ENCODE results near the gene SERPINE3. TPM values are rescaled to one million over a fixed set of nuclear protein-coding genes. Genes with fewer than 3 reads are reported as not detected.

Gene SERPINE3
- polyA plus RNA-seq, 1 donor from 2014 or later, result not detected

- no peaks in the 10 kb centered on the region for H3K9me3 ChIP-seq (ENCODE audit: low read length)
- H2AFZ ChIP-seq (ENCODE audit: low read depth, low read length), result no peak overlapping the region
- no peaks in the 10 kb centered on the region for H3K27me3 ChIP-seq (ENCODE audit: insufficient read depth, low read depth, low read length)
- no peak overlapping the region for H3K27ac ChIP-seq (ENCODE audit: low read length)
- no peaks in the 10 kb centered on the region for H4K20me1 ChIP-seq (ENCODE audit: insufficient read depth)
- no peaks in the 10 kb centered on the region for H3K36me3 ChIP-seq (ENCODE audit: insufficient read depth, low read length)
- no peaks in the 10 kb centered on the region for H3K79me2 ChIP-seq (replicated peaks; ENCODE audit: insufficient read depth, low read length)
- no peaks in the 10 kb centered on the region for H3K9me2 ChIP-seq (ENCODE audit: insufficient read depth, low read length)
- H3K4me3 ChIP-seq (ENCODE audit: low read length), result no peak overlapping the region
- TF ChIP-seq EP300 (conservative IDR thresholded peaks at IDR 0.05; ENCODE audit: poor library complexity, severe bottlenecking), result no peak
- no peak for TF ChIP-seq SMC3 (conservative IDR thresholded peaks at IDR 0.05; ENCODE audit: poor library complexity)
- no peak for TF ChIP-seq RAD21 (conservative IDR thresholded peaks at IDR 0.05)
- TF ChIP-seq MXI1 (conservative IDR thresholded peaks at IDR 0.05; ENCODE audit: poor library complexity, severe bottlenecking), result no peak
- TF ChIP-seq CTCF (IDR thresholded peaks at IDR 0.05; ENCODE audit: poor library complexity, severe bottlenecking), result no peak
- no peak for TF ChIP-seq EZH2 (IDR thresholded peaks at IDR 0.05; ENCODE audit: borderline replicate concordance, insufficient read depth, low read length, poor library complexity, severe bottlenecking)
- TF ChIP-seq REST (IDR thresholded peaks at IDR 0.05; ENCODE audit: borderline replicate concordance), result no peak
- TF ChIP-seq TAF1 (IDR thresholded peaks at IDR 0.05; ENCODE audit: low read depth), result no peak
- no peak for TF ChIP-seq POLR2AphosphoS5 (IDR thresholded peaks at IDR 0.05)
- H3F3A ChIP-seq (ENCODE audit: insufficient read depth, low read length, poor library complexity, severe bottlenecking), result no peaks in the 10 kb centered on the region
- no peak overlapping the region for H3K9ac ChIP-seq (ENCODE audit: low read length)
- no peak overlapping the region for H3K4me2 ChIP-seq (ENCODE audit: low read length)
Observed at GRCh38 chr13:51318876-51319275, 20.6 kb upstream of the SERPINE3 start.

- Histone ChIP-seq H3K9me3 (ENCODE audit: low read length) (no peaks in the 10 kb centered on the region), H3K36me3 (ENCODE audit: insufficient read depth, low read length) (no peaks in the 10 kb centered on the region), H2AFZ (ENCODE audit: low read depth, low read length) (no peak overlapping the region), H3K27ac (ENCODE audit: low read length) (no peak overlapping the region), H3K27me3 (ENCODE audit: insufficient read depth, low read depth, low read length) (no peaks in the 10 kb centered on the region), H3K4me2 (ENCODE audit: low read length) (no peak overlapping the region), H3K79me2 (replicated peaks; ENCODE audit: insufficient read depth, low read length) (no peaks in the 10 kb centered on the region), H3K9me2 (ENCODE audit: insufficient read depth, low read length) (no peaks in the 10 kb centered on the region), H4K20me1 (ENCODE audit: insufficient read depth) (no peaks in the 10 kb centered on the region), H3F3A (ENCODE audit: insufficient read depth, low read length, poor library complexity, severe bottlenecking) (no peaks in the 10 kb centered on the region), H3K4me3 (ENCODE audit: low read length) (no peak overlapping the region), H3K9ac (ENCODE audit: low read length) (no peak overlapping the region)
- TF ChIP-seq REST (IDR thresholded peaks at IDR 0.05; ENCODE audit: borderline replicate concordance) (no peak), EP300 (conservative IDR thresholded peaks at IDR 0.05; ENCODE audit: poor library complexity, severe bottlenecking) (no peak), TAF1 (IDR thresholded peaks at IDR 0.05; ENCODE audit: low read depth) (no peak), EZH2 (IDR thresholded peaks at IDR 0.05; ENCODE audit: borderline replicate concordance, insufficient read depth, low read length, poor library complexity, severe bottlenecking) (no peak), SMC3 (conservative IDR thresholded peaks at IDR 0.05; ENCODE audit: poor library complexity) (no peak), MXI1 (conservative IDR thresholded peaks at IDR 0.05; ENCODE audit: poor library complexity, severe bottlenecking) (no peak), POLR2AphosphoS5 (IDR thresholded peaks at IDR 0.05) (no peak), CTCF (IDR thresholded peaks at IDR 0.05; ENCODE audit: poor library complexity, severe bottlenecking) (no peak), RAD21 (conservative IDR thresholded peaks at IDR 0.05) (no peak)
Observed at GRCh38 chr13:51321836-51322235, 17.7 kb upstream of the SERPINE3 start.
